Activated CD4-positive, alpha-beta memory T cell treated with anti-CD3 and anti-CD28 coated beads, Interleukin-2, amount 10 ng/mL, durations not matched to agents 7 days and 5 days (primary cell): ENCODE measurements around the gene MAGOHB. TPM values are rescaled to one million over a fixed set of nuclear protein-coding genes. Genes with fewer than 3 reads are reported as not detected.
"Not testable (repeated sequence)": the region's sequence is repeated elsewhere in the genome, so short reads cannot be mapped to it uniquely, and the experiment has no call there.

ENCODE experiments used
- CTCF ChIA-PET: fragments of 350-600 bp; sonication (Branson Sonifier 250); formaldehyde crosslinking; loops from one replicate; lab custom pipeline; 2021; ENCODE audit warnings: antibody characterized with exemption, inconsistent platforms; lab: Charles Lee
- POLR2A ChIA-PET: fragments of 350-600 bp; sonication (Branson Sonifier 250); formaldehyde crosslinking; loops from one replicate; lab custom pipeline; 2021; ENCODE audit warnings: antibody characterized with exemption; lab: Charles Lee
- DNase-seq: peaks from one replicate; pipeline ENCODE4 v3.0.0-alpha.2; 2020
- H3K27ac Mint-ChIP-seq: one replicate; pipeline ENCODE4 v1.8.0; 2021; ENCODE audit warnings: mild to moderate bottlenecking, mixed read lengths
- H3K27me3 Mint-ChIP-seq: one replicate; pipeline ENCODE4 v1.8.0; 2021; ENCODE audit warnings: mixed read lengths
- H3K36me3 Mint-ChIP-seq: one replicate; pipeline ENCODE4 v1.8.0; 2021; ENCODE audit warnings: low read depth, mixed read lengths
- H3K4me1 Mint-ChIP-seq: one replicate; pipeline ENCODE4 v1.8.0; 2021; ENCODE audit warnings: mixed read lengths
- H3K4me3 Mint-ChIP-seq: one replicate; pipeline ENCODE4 v1.8.0; 2021; ENCODE audit warnings: mild to moderate bottlenecking, mixed read lengths
- H3K9me3 Mint-ChIP-seq: one replicate; pipeline ENCODE4 v1.8.0; 2021; ENCODE audit warnings: mixed read lengths
- total RNA-seq, 2 experiments: library from RNA; stranded (reverse); gene quantifications; one replicate each; pipeline ENCODE4 v1.2.3, GENCODE V29; 2021

The MAGOHB gene
- total RNA-seq, 2 experiments from 2014 or later = 38.4 to 39.0 TPM

GRCh38 chr12:10632226-10632625, 18.8 kb upstream of the MAGOHB start:
- Mint-ChIP-seq H3K4me1 (no peaks in the 10 kb centered on the region), H3K27ac (no peak overlapping the region), H3K27me3 (peaks cover 34% of the 10 kb centered on the region), H3K4me3 (no peak overlapping the region), H3K9me3 (no peaks in the 10 kb centered on the region), H3K36me3 (no peaks in the 10 kb centered on the region)
- no peak for DNase-seq
- ChIA-PET CTCF (no interaction called here), POLR2A (no interaction called here)

- ChIA-PET POLR2A (no interaction called here), CTCF (no interaction called here)
- peaks cover 45% of the 10 kb centered on the region for H3K27me3 Mint-ChIP-seq
- H3K4me1 Mint-ChIP-seq = no peaks in the 10 kb centered on the region
- no peaks in the 10 kb centered on the region for H3K9me3 Mint-ChIP-seq
- DNase-seq = no peak
- H3K4me3 Mint-ChIP-seq = no peak overlapping the region
- no peaks in the 10 kb centered on the region for H3K36me3 Mint-ChIP-seq
- H3K27ac Mint-ChIP-seq = no peak overlapping the region
These were observed 11.2 kb upstream of the MAGOHB start for GRCh38 chr12:10624605-10625004.

DNA sequence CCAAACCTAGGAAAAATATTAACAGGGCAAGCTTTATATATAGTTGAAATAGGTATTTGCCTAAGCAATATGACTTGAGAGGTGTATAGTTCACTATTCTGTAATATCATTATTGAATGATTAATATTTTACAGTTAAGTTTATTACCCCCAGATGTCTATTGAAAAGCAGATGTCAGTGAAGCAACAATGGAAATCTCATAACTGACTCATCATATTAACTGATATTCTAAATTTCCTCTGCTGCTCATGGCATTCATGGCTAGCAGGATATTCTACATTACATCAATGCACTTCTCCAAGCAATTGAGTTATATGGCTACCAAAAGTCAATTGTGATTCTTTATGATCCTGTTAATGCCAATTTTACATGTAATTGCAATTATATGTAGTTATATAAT, 9.7 kb upstream of the MAGOHB start:
- Mint-ChIP-seq H3K27me3 (peaks cover 53% of the 10 kb centered on the region), H3K4me1 (no peaks in the 10 kb centered on the region), H3K4me3 (no peak overlapping the region), H3K36me3 (no peaks in the 10 kb centered on the region), H3K9me3 (no peaks in the 10 kb centered on the region), H3K27ac (no peak overlapping the region)
- no peak for DNase-seq
- ChIA-PET POLR2A (no interaction called here), CTCF (interaction anchor here (0.6 kb wide), 1 partner anchor 14 kb away, joined by 3 read pairs; no protein-coding TSS in a partner anchor)

GRCh38 chr12:10621278-10621677, 7.9 kb upstream of the MAGOHB start:
- Mint-ChIP-seq H3K27me3 (peaks cover 53% of the 10 kb centered on the region), H3K4me1 (no peaks in the 10 kb centered on the region), H3K36me3 (no peaks in the 10 kb centered on the region), H3K9me3 (no peaks in the 10 kb centered on the region), H3K27ac (no peak overlapping the region), H3K4me3 (no peak overlapping the region)
- no peak for DNase-seq
- CTCF ChIA-PET = no interaction called here
- POLR2A ChIA-PET = no interaction called here

GRCh38 chr12:10620078-10620779, 6.8 kb upstream of the MAGOHB start:
- no peaks in the 10 kb centered on the region for H3K9me3 Mint-ChIP-seq
- no peak for DNase-seq
- H3K36me3 Mint-ChIP-seq = peaks cover 1% of the 10 kb centered on the region
- no peak overlapping the region for H3K27ac Mint-ChIP-seq
- H3K4me3 Mint-ChIP-seq = no peak overlapping the region
- POLR2A ChIA-PET = no interaction called here
- H3K27me3 Mint-ChIP-seq = peaks cover 53% of the 10 kb centered on the region
- H3K4me1 Mint-ChIP-seq = peaks cover 2% of the 10 kb centered on the region
- CTCF ChIA-PET = interaction anchor here (1.2 kb wide), 1 partner anchor 877 kb away, joined by 3 read pairs; no protein-coding TSS in a partner anchor

- H3K27ac Mint-ChIP-seq = no peak overlapping the region
- no peak for DNase-seq
- H3K4me3 Mint-ChIP-seq = no peak overlapping the region
- peaks cover 3% of the 10 kb centered on the region for H3K36me3 Mint-ChIP-seq
- ChIA-PET POLR2A (no interaction called here), CTCF (interaction anchor here (1.2 kb wide), 1 partner anchor 875 kb away, joined by 3 read pairs; no protein-coding TSS in a partner anchor)
- peaks cover 9% of the 10 kb centered on the region for H3K4me1 Mint-ChIP-seq
- no peaks in the 10 kb centered on the region for H3K9me3 Mint-ChIP-seq
- H3K27me3 Mint-ChIP-seq = peaks cover 45% of the 10 kb centered on the region
These were observed 5.1 kb upstream of the MAGOHB start for GRCh38 chr12:10618338-10618987.

- ChIA-PET CTCF (no interaction called here), POLR2A (no interaction called here)
- Mint-ChIP-seq H3K4me3 (no peak overlapping the region), H3K27ac (no peak overlapping the region), H3K36me3 (peaks cover 6% of the 10 kb centered on the region), H3K4me1 (peaks cover 12% of the 10 kb centered on the region), H3K27me3 (peaks cover 46% of the 10 kb centered on the region), H3K9me3 (no peaks in the 10 kb centered on the region)
- no peak for DNase-seq
These were observed 4.5 kb upstream of the MAGOHB start for GRCh38 chr12:10617863-10618262.

- POLR2A ChIA-PET = no interaction called here
These were observed 2.1 kb upstream of the MAGOHB start for GRCh38 chr12:10615532-10615931.

GRCh38 chr12:10614056-10614370, 604 bp upstream of the MAGOHB start:
- Mint-ChIP-seq H3K36me3 (peaks cover 17% of the 10 kb centered on the region), H3K27me3 (peaks cover 21% of the 10 kb centered on the region), H3K4me3 (peak overlapping the region; percentile 97), H3K27ac (peak overlapping the region; percentile 96), H3K4me1 (peaks cover 35% of the 10 kb centered on the region), H3K9me3 (no peaks in the 10 kb centered on the region)
- CTCF ChIA-PET = no interaction called here
- no peak for DNase-seq
- POLR2A ChIA-PET = interaction anchor here (0.6 to 2.5 kb wide), 7 partner anchors 11 to 1557 kb away, joined by 3 to 20 read pairs (median 7); partner anchors contain the start of genes GABARAPL1, SMIM10L1 and YBX3

More at GRCh38 chr12:10615532-10615931, 2.1 kb upstream of the MAGOHB start:
- Mint-ChIP-seq H3K4me3 (peak overlapping the region; percentile 2), H3K27ac (no peak overlapping the region), H3K4me1 (peaks cover 31% of the 10 kb centered on the region), H3K9me3 (no peaks in the 10 kb centered on the region), H3K36me3 (peaks cover 6% of the 10 kb centered on the region), H3K27me3 (peaks cover 34% of the 10 kb centered on the region)
- DNase-seq = no peak
- CTCF ChIA-PET = no interaction called here

- Mint-ChIP-seq H3K4me3 (peak overlapping the region; percentile 97), H3K9me3 (no peaks in the 10 kb centered on the region), H3K36me3 (peaks cover 25% of the 10 kb centered on the region), H3K4me1 (peaks cover 35% of the 10 kb centered on the region), H3K27me3 (peaks cover 12% of the 10 kb centered on the region), H3K27ac (peak overlapping the region; percentile 96)
- ChIA-PET POLR2A (interaction anchor here (0.6 to 2.5 kb wide), 12 partner anchors 10 to 947 kb away, joined by 3 to 20 read pairs (median 4); partner anchors contain the start of genes GABARAPL1, SMIM10L1 and YBX3), CTCF (interaction anchor here (1.1 to 1.2 kb wide), 2 partner anchors 62 to 137 kb away, joined by 3 to 6 read pairs; no protein-coding TSS in a partner anchor)
- no peak for DNase-seq
These were observed 443 bp downstream of the MAGOHB start for GRCh38 chr12:10612984-10613348.

- ChIA-PET CTCF (interaction anchor here (1.3 kb wide), 1 partner anchor 114 kb away, joined by 3 read pairs; no protein-coding TSS in a partner anchor), POLR2A (interaction anchor here (0.6 kb wide), 1 partner anchor 852 kb away, joined by 3 read pairs; no protein-coding TSS in a partner anchor)
- no peak for DNase-seq
- Mint-ChIP-seq H3K27ac (peak overlapping the region; percentile 96), H3K36me3 (peaks cover 30% of the 10 kb centered on the region), H3K4me3 (peak overlapping the region; percentile 97), H3K27me3 (peaks cover 6% of the 10 kb centered on the region), H3K4me1 (peaks cover 35% of the 10 kb centered on the region), H3K9me3 (no peaks in the 10 kb centered on the region)
These were observed 1.3 kb downstream of the MAGOHB start for GRCh38 chr12:10612110-10612509.

GRCh38 chr12:10611258-10611657, 2.2 kb downstream of the MAGOHB start:
- DNase-seq, H3K27ac Mint-ChIP-seq, POLR2A ChIA-PET, H3K4me3 Mint-ChIP-seq, H3K9me3 Mint-ChIP-seq, H3K27me3 Mint-ChIP-seq: not testable (repeated sequence)
- Mint-ChIP-seq H3K36me3 (peaks cover 35% of the 10 kb centered on the region), H3K4me1 (peaks cover 35% of the 10 kb centered on the region)
- CTCF ChIA-PET = interaction anchor here (0.6 to 1.3 kb wide), 3 partner anchors 114 to 376 kb away, joined by 3 read pairs; no protein-coding TSS in a partner anchor

GRCh38 chr12:10610188-10610587, 3.2 kb downstream of the MAGOHB start:
- CTCF ChIA-PET = interaction anchor here (0.6 to 1.1 kb wide), 3 partner anchors 9 to 203 kb away, joined by 3 to 4 read pairs (median 3); no protein-coding TSS in a partner anchor

More at GRCh38 chr12:10610188-10610587, 3.2 kb downstream of the MAGOHB start:
- Mint-ChIP-seq H3K36me3 (peaks cover 38% of the 10 kb centered on the region), H3K9me3 (no peaks in the 10 kb centered on the region), H3K27me3 (peaks cover 2% of the 10 kb centered on the region), H3K4me3 (no peak overlapping the region), H3K4me1 (peaks cover 33% of the 10 kb centered on the region), H3K27ac (peak overlapping the region; percentile 3)
- DNase-seq = no peak
- POLR2A ChIA-PET = no interaction called here
